Pancreas (tissue), 10 donors: ENCODE results near the gene PEAR1. TPM values are rescaled to one million over a fixed set of nuclear protein-coding genes. Genes with fewer than 3 reads are reported as not detected.

Experiments
- ATAC-seq, 4 donors: fragments of 200-7000 bp; cut with Tn5 transposase; one replicate each; pipeline versions ENCODE4 v1.8.0 to v1.9.1; 2020; ENCODE audit warnings: mild to moderate bottlenecking in 4 of 4, moderate library complexity in 4 of 4
- DNase-seq, 6 donors: peaks; one replicate each; pipeline ENCODE4 v3.0.0-alpha.2; 2020
- FAIRE-seq: peaks from 2 replicates; lab custom pipeline; 2012; peaks lifted over from hg19 to GRCh38; lab: Jason Lieb, UNC
- H3K27ac ChIP-seq, 4 donors: fragments of 200-600 bp; sonication (generic); 1 replicate in 3 of 4; 2 replicates in 1 of 4; pipeline versions ENCODE4 v1.5.0 to v1.8.0; 2020
- H3K27me3 ChIP-seq, 4 donors: fragments of 200-600 bp; one replicate each; pipeline ENCODE4 v1.8.0; 2021
- H3K36me3 ChIP-seq, 3 donors: fragments of 200-600 bp; sonication (generic) in 1 of 3; one replicate each; pipeline versions ENCODE4 v1.5.0 to v1.8.0; 2020 to 2021
- H3K4me1 ChIP-seq, 3 donors: fragments of 200-600 bp; one replicate each; pipeline ENCODE4 v1.8.0; 2021
- H3K4me3 ChIP-seq, 4 donors: fragments of 200-600 bp; sonication (generic) in 2 of 4; one replicate each; pipeline versions ENCODE4 v1.5.0 to v1.8.0; 2020 to 2021
- H3K9me3 ChIP-seq, 4 donors: fragments of 200-600 bp; one replicate each; pipeline ENCODE4 v1.8.0; 2021
- WGBS, 2 donors: extraction: QIAGEN DNeasy Blood & Tissue Kit; methylation state at CpG; one replicate each; pipeline ENCODE4 v1.1.7; 2013; 5-methylcytosine and 5-hydroxymethylcytosine counted together
- intact Hi-C, 3 donors: fragments of 100-400 bp; cut with DNase I; formaldehyde crosslinking; loops; one replicate each; pipeline versions ENCODE4 v1.11.1 to v1.14.2; 2022
- polyA plus RNA-seq, 2 donors: library from polyadenylated mRNA; stranded (reverse); fragments of 200-250 nt; gene quantifications; one replicate each; pipeline ENCODE4 v1.2.3, GENCODE V29; 2013
- total RNA-seq, 6 donors: library from RNA; stranded (reverse); fragmentation: NEBNext Ultra II Directional in 4 of 6; extraction: Animal tissue kit (Norgen Biotek cat#: 25700) in 4 of 6; gene quantifications; one replicate each; pipeline versions ENCODE4 v1.2.1 to v1.2.4, GENCODE V29; 2021 to 2023
- TF ChIP-seq, protein P1 (sequence below), 4 donors: fragments of 200-600 bp; sonication (generic) in 3 of 4; IDR thresholded peaks; one replicate each; pipeline versions ENCODE4 v1.5.0 to v1.8.0; 2021; ENCODE audit warnings: antibody characterized with exemption in 4 of 4
- donor health status: healthy with polysubstance abuse.
- donor health status: DM: no; HTN: no; CAD: no; lungs with moderate emphysema.
- donor health status: DM: no; HTN: no; CAD: no.
- donor health status: control.
- donor health status: control.
- donor health status: Bipolar disorder and iron deficiency.
- donor health status: DM: yes; HTN: yes; CAD: no.
- donor health status: DM: no; HTN: no; CAD: no.
- donor health status: DM: no; HTN: no; CAD: no.
- donor health status: DM: yes; HTN: yes; CAD: no.

Gene PEAR1
- total and polyA plus RNA-seq, 8 donors, result 1.7 to 7.1 (median 3.4) TPM

DNA sequence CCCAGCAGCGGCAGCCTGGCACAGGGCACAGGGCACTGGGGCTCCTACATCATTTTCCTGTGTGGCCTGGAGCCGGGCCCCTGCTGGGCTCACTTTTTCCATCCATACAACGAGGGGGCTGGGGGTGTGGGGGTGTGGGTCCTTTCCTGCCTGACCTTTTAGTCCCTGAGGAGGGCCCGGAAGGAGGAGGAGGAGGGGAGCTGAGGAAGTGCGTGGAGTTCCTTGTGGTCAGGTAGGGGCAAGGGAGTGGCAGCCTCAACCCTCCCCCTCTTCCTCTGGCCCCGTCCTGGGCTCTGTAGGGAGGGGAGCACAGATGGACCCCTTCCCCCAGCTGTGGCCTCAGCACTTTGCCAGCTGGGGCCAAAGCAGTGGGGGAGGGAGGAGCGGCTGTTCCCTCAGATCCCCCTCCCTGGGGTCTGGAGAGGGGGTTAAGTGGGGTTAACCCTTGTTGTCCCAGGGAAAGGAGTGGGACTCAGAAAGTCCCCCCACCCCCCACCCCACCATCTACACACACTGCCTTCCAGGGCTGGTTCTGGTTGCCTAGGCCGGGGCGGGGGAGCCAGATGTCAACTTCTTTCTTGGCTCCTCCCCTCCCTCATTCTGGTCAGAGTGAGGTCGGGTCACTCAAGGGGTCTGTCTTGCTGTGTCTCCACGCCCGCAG, 27.1 kb upstream of the PEAR1 start:
- ATAC-seq, result no peak
- intact Hi-C loops, result no loop called here
- Histone ChIP-seq H3K9me3 (no peaks in the 10 kb centered on the region), H3K27me3 (peaks cover 0 to 11% (median 0%) of the 10 kb centered on the region in 4 donors), H3K36me3 (no peaks in the 10 kb centered on the region), H3K4me3 (no peak overlapping the region), H3K27ac (no peak overlapping the region), H3K4me1 (no peaks in the 10 kb centered on the region)
- 59 to 60% methylated on average over 12 of the region's 12 CpGs for WGBS, 2 donors
- TF ChIP-seq, protein P1, sequence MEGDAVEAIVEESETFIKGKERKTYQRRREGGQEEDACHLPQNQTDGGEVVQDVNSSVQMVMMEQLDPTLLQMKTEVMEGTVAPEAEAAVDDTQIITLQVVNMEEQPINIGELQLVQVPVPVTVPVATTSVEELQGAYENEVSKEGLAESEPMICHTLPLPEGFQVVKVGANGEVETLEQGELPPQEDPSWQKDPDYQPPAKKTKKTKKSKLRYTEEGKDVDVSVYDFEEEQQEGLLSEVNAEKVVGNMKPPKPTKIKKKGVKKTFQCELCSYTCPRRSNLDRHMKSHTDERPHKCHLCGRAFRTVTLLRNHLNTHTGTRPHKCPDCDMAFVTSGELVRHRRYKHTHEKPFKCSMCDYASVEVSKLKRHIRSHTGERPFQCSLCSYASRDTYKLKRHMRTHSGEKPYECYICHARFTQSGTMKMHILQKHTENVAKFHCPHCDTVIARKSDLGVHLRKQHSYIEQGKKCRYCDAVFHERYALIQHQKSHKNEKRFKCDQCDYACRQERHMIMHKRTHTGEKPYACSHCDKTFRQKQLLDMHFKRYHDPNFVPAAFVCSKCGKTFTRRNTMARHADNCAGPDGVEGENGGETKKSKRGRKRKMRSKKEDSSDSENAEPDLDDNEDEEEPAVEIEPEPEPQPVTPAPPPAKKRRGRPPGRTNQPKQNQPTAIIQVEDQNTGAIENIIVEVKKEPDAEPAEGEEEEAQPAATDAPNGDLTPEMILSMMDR (IDR thresholded peaks at IDR 0.05), result no peak
- FAIRE-seq, result no peak
- peak in 1 of 6 donors; percentile 36 for DNase-seq

DNA sequence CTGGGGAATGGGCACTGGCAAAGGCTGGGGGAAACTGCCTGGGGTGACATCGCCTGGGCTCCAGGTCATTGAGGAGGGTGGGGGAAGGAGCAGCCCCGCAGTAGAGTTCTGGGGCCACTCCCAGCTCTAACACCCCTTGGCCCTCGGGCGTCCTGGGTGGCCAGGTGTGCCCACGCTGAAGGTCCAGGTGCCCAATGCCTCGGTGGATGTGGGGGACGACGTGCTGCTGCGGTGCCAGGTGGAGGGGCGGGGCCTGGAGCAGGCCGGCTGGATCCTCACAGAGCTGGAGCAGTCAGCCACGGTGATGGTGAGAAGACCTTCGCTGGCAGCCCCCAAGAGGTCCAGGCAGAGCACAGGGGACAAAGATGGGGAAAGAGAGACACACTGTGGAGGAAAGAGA, 25.2 kb upstream of the PEAR1 start:
- 57 to 61% methylated on average over 13 of the region's 13 CpGs for WGBS, 2 donors
- DNase-seq, result peak in 1 of 6 donors; percentile 50
- intact Hi-C loops, result no loop called here

GRCh38 chr1:156869455-156869854, 24.1 kb upstream of the PEAR1 start:
- no peak overlapping the region for H3K27ac ChIP-seq
- intact Hi-C loops, result no loop called here
- no peaks in the 10 kb centered on the region for H3K9me3 ChIP-seq
- 64 to 67% methylated on average over 9 of the region's 9 CpGs for WGBS, 2 donors
- no peak for FAIRE-seq
- H3K36me3 ChIP-seq, result no peaks in the 10 kb centered on the region
- H3K27me3 ChIP-seq, result no peaks in the 10 kb centered on the region
- no peak overlapping the region for H3K4me3 ChIP-seq
- H3K4me1 ChIP-seq, result no peaks in the 10 kb centered on the region
- DNase-seq, result no peak
- TF ChIP-seq, protein P1 (IDR thresholded peaks at IDR 0.05), result no peak
- ATAC-seq, result no peak

More for the DNA sequence above, 25.2 kb upstream of the PEAR1 start:
- ATAC-seq (no peak), FAIRE-seq (no peak)
- H3K4me1 ChIP-seq, result no peaks in the 10 kb centered on the region
- no peak overlapping the region for H3K27ac ChIP-seq
- no peaks in the 10 kb centered on the region for H3K27me3 ChIP-seq
- H3K4me3 ChIP-seq, result no peak overlapping the region
- H3K36me3 ChIP-seq, result no peaks in the 10 kb centered on the region
- H3K9me3 ChIP-seq, result no peaks in the 10 kb centered on the region
- TF ChIP-seq, protein P1 (IDR thresholded peaks at IDR 0.05), result no peak

DNA sequence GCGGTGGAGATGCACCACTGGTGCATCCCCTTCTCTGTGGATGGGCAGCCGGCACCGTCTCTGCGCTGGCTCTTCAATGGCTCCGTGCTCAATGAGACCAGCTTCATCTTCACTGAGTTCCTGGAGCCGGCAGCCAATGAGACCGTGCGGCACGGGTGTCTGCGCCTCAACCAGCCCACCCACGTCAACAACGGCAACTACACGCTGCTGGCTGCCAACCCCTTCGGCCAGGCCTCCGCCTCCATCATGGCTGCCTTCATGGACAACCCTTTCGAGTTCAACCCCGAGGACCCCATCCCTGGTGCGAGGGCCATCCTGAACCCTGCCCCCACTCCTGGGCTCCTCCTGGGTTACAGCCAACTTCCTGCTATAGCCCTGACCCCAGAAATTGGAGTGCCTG, 19.9 kb upstream of the PEAR1 start:
- DNase-seq (peak in 1 of 6 donors; percentile 55), FAIRE-seq (no peak), ATAC-seq (no peak)
- intact Hi-C loops, result no loop called here
- TF ChIP-seq, protein P1 (IDR thresholded peaks at IDR 0.05), result no peak
- H3K9me3 ChIP-seq, result no peaks in the 10 kb centered on the region
- H3K27me3 ChIP-seq, result no peaks in the 10 kb centered on the region
- no peak overlapping the region for H3K4me3 ChIP-seq
- no peak overlapping the region for H3K27ac ChIP-seq
- 87 to 91% methylated on average over 18 of the region's 18 CpGs for WGBS, 2 donors
- H3K4me1 ChIP-seq, result no peaks in the 10 kb centered on the region
- no peaks in the 10 kb centered on the region for H3K36me3 ChIP-seq

DNA sequence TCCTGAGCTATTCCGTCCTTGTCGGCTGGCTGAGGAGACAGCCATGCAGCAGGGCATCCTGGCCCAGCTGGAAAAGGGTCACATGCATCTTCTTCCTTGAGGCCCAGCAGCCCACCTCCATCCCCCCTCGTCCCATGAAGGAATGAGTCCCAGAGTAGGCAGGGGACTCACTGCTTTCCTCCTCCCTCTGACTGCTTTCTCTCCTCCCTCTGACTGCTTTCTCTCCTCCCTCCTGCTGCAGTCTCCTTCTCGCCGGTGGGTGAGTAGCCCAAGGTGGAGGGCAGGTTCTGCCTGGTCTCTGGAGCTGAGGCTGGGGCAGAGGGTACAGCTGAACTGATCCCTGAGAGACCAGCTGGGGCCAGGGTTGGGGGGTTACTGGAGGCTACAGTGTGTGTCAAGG, 19.4 kb upstream of the PEAR1 start:
- no peaks in the 10 kb centered on the region for H3K27me3 ChIP-seq

More for the DNA sequence above, 19.4 kb upstream of the PEAR1 start:
- H3K4me3 ChIP-seq, result no peak overlapping the region
- TF ChIP-seq, protein P1 (IDR thresholded peaks at IDR 0.05), result no peak
- WGBS, 2 donors, result 72 to 73% methylated on average over 5 of the region's 5 CpGs
- H3K27ac ChIP-seq, result no peak overlapping the region
- FAIRE-seq, result no peak
- peak in 1 of 6 donors; percentile 28 for DNase-seq
- no peaks in the 10 kb centered on the region for H3K4me1 ChIP-seq
- no peaks in the 10 kb centered on the region for H3K9me3 ChIP-seq
- intact Hi-C loops, result no loop called here
- no peak for ATAC-seq
- no peaks in the 10 kb centered on the region for H3K36me3 ChIP-seq
